OCI-LY1 (cell line): Measurements from ENCODE around the gene NOX5.

Experiments
- H2AFZ ChIP-seq: fragments of 200-600 bp; sonication (generic), shearing (Covaris generic); 2 replicates; pipeline ENCODE4 v1.6.0; 2014; ENCODE audit warnings: antibody characterized with exemption, mild to moderate bottlenecking, low read length
- H3F3A ChIP-seq: fragments of 200-600 bp; sonication (generic), shearing (Covaris generic); 2 replicates; pipeline ENCODE4 v1.6.0; 2014; ENCODE audit warnings: mild to moderate bottlenecking, antibody characterized with exemption, low read length, moderate library complexity; ENCODE audit not compliant: insufficient read depth
- H3K27ac ChIP-seq: fragments of 200-600 bp; sonication (generic); 2 replicates; pipeline ENCODE4 v1.5.1; 2014; ENCODE audit warnings: low read length, mixed run types, mild to moderate bottlenecking, low read depth; ENCODE audit not compliant: poor library complexity, severe bottlenecking
- H3K27me3 ChIP-seq: fragments of 200-600 bp; sonication (generic); 2 replicates; pipeline ENCODE4 v1.6.0; 2014; ENCODE audit warnings: antibody characterized with exemption, mild to moderate bottlenecking, low read length, moderate library complexity; ENCODE audit not compliant: insufficient read depth
- H3K36me3 ChIP-seq: fragments of 200-600 bp; sonication (generic); 2 replicates; pipeline ENCODE4 v1.6.1; 2014; ENCODE audit warnings: mild to moderate bottlenecking, antibody characterized with exemption, low read length, moderate library complexity, mixed read lengths; ENCODE audit not compliant: insufficient read depth
- H3K4me1 ChIP-seq: fragments of 200-600 bp; sonication (generic); 2 replicates; pipeline ENCODE4 v1.5.1; 2014; ENCODE audit warnings: mild to moderate bottlenecking, low read length, moderate library complexity; ENCODE audit not compliant: insufficient read depth, severe bottlenecking
- H3K4me2 ChIP-seq: fragments of 200-600 bp; sonication (generic), shearing (Covaris generic); 2 replicates; pipeline ENCODE4 v1.6.1; 2014; ENCODE audit warnings: low read length
- H3K4me3 ChIP-seq: fragments of 200-600 bp; sonication (generic); 2 replicates; pipeline ENCODE4 v1.5.1; 2014; ENCODE audit warnings: low read length, low read depth, mild to moderate bottlenecking, mixed read lengths; ENCODE audit not compliant: poor library complexity, severe bottlenecking
- H3K79me2 ChIP-seq: fragments of 200-600 bp; shearing (Covaris generic); 2 replicates; pipeline ENCODE4 v1.6.1; 2016; ENCODE audit warnings: mixed run types, low read length, mixed read lengths; ENCODE audit not compliant: insufficient read depth
- H3K9ac ChIP-seq: fragments of 200-600 bp; sonication (generic), shearing (Covaris generic); 2 replicates; pipeline ENCODE4 v1.6.1; 2014; ENCODE audit warnings: mild to moderate bottlenecking, low read length, mixed read lengths
- H3K9me2 ChIP-seq: fragments of 200-600 bp; sonication (generic), shearing (Covaris generic); 2 replicates; pipeline ENCODE4 v1.6.1; 2014; ENCODE audit warnings: low read depth, mild to moderate bottlenecking, low read length, mixed read lengths
- H3K9me3 ChIP-seq: fragments of 200-600 bp; shearing (Covaris generic); 2 replicates; pipeline ENCODE4 v1.6.1; 2014; ENCODE audit warnings: low read length, mixed read lengths
- H4K20me1 ChIP-seq: fragments of 200-600 bp; sonication (generic), shearing (Covaris generic); 2 replicates; pipeline ENCODE4 v1.6.0; 2016; ENCODE audit warnings: mild to moderate bottlenecking, low read length; ENCODE audit not compliant: insufficient read depth
- EZH2 ChIP-seq: fragments of 200-600 bp; sonication (generic), shearing (Covaris generic); IDR thresholded peaks from 2 replicates; pipeline ENCODE4 v1.8.0; 2017; ENCODE audit warnings: borderline replicate concordance, mixed run types, mild to moderate bottlenecking, antibody characterized with exemption, low read length, moderate library complexity, mixed read lengths
- TF ChIP-seq, protein P1 (sequence below): fragments of 200-600 bp; sonication (generic), shearing (Covaris generic); IDR thresholded peaks from 2 replicates; pipeline ENCODE4 v1.5.1; 2017; ENCODE audit warnings: mild to moderate bottlenecking, antibody characterized with exemption, low read length, moderate library complexity, mixed read lengths

The NOX5 gene

DNA sequence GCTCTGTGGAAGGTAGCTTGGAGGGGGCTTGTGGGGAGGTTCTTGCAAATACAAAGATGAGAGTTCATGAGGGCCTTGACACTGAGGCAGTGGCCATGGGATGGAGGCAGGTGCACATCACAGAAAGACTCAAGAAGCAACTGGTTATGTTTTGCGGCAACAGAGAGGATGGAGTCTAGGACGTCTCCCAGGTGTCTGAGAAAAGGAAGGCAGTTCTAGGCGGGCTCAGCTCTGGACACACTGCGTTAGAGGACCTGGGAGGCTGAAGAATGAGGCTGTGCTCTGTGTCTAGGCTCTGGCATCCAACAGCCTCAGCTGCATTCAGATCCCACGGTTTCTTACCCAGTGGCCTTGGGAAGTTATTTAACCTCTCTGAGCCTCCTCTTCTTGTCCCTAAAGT lies 23.5 kb downstream of the NOX5 start:
- no peak overlapping the region for H2AFZ ChIP-seq
- H3K27me3 ChIP-seq = peaks cover 3% of the 10 kb centered on the region; the same call in 1 of the 2 replicates
- H3K36me3 ChIP-seq = no peaks in the 10 kb centered on the region
- no peak for TF ChIP-seq EZH2
- TF ChIP-seq, protein P1, sequence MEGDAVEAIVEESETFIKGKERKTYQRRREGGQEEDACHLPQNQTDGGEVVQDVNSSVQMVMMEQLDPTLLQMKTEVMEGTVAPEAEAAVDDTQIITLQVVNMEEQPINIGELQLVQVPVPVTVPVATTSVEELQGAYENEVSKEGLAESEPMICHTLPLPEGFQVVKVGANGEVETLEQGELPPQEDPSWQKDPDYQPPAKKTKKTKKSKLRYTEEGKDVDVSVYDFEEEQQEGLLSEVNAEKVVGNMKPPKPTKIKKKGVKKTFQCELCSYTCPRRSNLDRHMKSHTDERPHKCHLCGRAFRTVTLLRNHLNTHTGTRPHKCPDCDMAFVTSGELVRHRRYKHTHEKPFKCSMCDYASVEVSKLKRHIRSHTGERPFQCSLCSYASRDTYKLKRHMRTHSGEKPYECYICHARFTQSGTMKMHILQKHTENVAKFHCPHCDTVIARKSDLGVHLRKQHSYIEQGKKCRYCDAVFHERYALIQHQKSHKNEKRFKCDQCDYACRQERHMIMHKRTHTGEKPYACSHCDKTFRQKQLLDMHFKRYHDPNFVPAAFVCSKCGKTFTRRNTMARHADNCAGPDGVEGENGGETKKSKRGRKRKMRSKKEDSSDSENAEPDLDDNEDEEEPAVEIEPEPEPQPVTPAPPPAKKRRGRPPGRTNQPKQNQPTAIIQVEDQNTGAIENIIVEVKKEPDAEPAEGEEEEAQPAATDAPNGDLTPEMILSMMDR = no peak
- no peak overlapping the region for H3K9ac ChIP-seq
- H4K20me1 ChIP-seq = no peaks in the 10 kb centered on the region
- H3K4me3 ChIP-seq = no peak overlapping the region
- H3K9me3 ChIP-seq = no peaks in the 10 kb centered on the region
- H3K27ac ChIP-seq = no peak overlapping the region
- H3F3A ChIP-seq = no peaks in the 10 kb centered on the region
- no peak overlapping the region for H3K4me2 ChIP-seq
- no peaks in the 10 kb centered on the region for H3K79me2 ChIP-seq
- H3K9me2 ChIP-seq = no peaks in the 10 kb centered on the region
- no peaks in the 10 kb centered on the region for H3K4me1 ChIP-seq

DNA sequence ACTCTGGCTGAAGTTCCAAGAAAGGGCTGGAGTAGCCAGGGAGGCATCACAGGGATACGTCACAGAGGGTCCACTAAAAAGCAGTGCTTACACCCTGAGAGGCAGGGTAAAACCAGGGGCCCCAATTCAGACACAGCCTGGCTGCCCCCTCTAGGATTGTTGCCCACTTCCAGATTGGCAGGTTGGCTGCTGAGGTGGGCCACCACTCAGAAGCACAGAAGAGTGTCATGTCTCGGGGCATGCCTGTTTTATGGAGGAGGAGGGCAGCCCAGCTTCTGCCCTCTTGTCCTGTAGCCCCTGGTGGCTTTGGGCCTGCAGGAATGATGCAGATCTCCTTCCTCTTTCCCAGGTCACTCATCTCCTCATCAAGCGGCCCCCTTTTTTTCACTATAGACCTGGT lies 24.0 kb downstream of the NOX5 start:
- Histone ChIP-seq H3K9me3 (no peaks in the 10 kb centered on the region), H3K27me3 (peaks cover 3% of the 10 kb centered on the region; the same call in 1 of the 2 replicates), H2AFZ (no peak overlapping the region), H3K4me3 (no peak overlapping the region), H3K27ac (no peak overlapping the region), H4K20me1 (no peaks in the 10 kb centered on the region), H3F3A (no peaks in the 10 kb centered on the region), H3K4me2 (no peak overlapping the region), H3K9me2 (no peaks in the 10 kb centered on the region), H3K79me2 (no peaks in the 10 kb centered on the region), H3K4me1 (no peaks in the 10 kb centered on the region), H3K9ac (no peak overlapping the region), H3K36me3 (no peaks in the 10 kb centered on the region)
- TF ChIP-seq, protein P1 = no peak
- TF ChIP-seq EZH2 = no peak

DNA sequence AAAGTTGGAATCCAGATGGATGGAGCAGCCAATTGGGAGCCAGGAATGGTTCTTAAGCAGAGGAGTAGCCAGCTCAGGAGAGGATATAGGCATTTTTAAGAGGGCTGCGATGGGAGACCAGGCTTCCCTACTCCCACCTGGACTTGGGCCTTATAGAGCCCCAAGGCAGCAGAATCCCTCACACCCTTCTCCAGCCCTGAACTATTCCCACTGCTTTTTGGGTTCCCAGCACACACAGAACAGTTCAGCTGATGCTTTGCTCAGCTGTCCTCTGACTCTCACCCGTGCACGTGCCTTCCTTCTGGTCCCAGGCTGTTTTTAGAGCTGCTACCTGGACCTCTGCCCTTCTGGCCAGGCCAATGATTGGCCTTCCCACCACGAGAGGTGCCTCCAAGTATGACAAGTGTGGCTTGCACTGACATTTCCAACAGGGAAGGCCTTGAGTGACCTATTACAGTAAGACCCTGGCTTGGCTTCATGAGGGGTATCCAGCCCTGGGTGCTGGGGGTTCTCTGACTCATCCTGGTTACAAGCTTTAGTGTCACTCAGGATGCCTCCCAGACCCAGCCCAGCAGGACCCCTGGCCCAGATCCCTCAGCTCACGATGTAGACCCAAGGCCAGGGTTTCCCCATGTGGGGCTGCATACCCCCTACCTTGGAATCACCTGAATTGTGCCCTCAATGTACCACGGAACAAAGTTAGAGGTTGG lies 25.2 kb downstream of the NOX5 start:
- TF ChIP-seq, protein P1 = no peak
- no peak for TF ChIP-seq EZH2
- Histone ChIP-seq H3K79me2 (no peaks in the 10 kb centered on the region), H3K27ac (no peak overlapping the region), H4K20me1 (no peaks in the 10 kb centered on the region), H3K36me3 (no peaks in the 10 kb centered on the region), H3K9me2 (no peaks in the 10 kb centered on the region), H3K27me3 (peaks cover 3% of the 10 kb centered on the region; the same call in 1 of the 2 replicates), H3K4me1 (no peaks in the 10 kb centered on the region), H2AFZ (no peak overlapping the region), H3F3A (no peaks in the 10 kb centered on the region), H3K9me3 (no peaks in the 10 kb centered on the region), H3K4me3 (no peak overlapping the region), H3K9ac (no peak overlapping the region), H3K4me2 (no peak overlapping the region)
